Measurements from ENCODE around the gene YBX1. TPM values are rescaled to one million over a fixed set of nuclear protein-coding genes. Genes with fewer than 3 reads are reported as not detected.

The YBX1 gene
- total and polyA plus RNA-seq, 2 donors (not counting 1 experiment from before 2014, with no cell fraction given): 164 to 345 TPM

DNA sequence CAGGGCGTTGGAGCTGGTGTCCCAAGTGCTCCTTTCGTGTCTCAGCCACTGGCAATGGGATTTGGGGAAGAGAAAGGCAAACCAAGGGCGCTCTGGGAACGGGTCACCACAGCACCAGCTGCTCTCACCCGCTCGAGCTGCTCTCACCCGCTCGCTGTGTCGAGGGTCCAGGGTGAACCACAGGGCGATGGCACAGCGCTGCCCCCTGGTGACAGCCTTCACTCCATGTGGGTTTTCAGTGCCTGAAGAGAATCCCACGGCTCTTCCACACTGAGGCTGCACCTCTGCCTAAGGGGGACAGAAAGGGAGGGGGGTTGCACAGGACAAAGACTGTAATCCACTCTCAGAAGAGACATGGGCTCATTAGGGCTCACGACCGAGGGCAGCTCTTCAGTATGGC lies 64.9 kb downstream of the YBX1 start:
- peaks cover 2% of the 10 kb centered on the region for H3K9me3 Mint-ChIP-seq (ENCODE audit: insufficient read depth)
- ATAC-seq (ENCODE audit: low read depth) (peak; percentile 43), DNase-seq (peak; percentile 56)
- H3K4me1 Mint-ChIP-seq: no peaks in the 10 kb centered on the region
- no peaks in the 10 kb centered on the region for H3K79me2 ChIP-seq (ENCODE audit: control insufficient read depth, insufficient read depth, low read length)
- peaks cover 7 to 36% of the 10 kb centered on the region in 2 experiments for H3K36me3 ChIP-seq (replicated peaks in 1 of 2; ENCODE audit: control extremely low read depth in 1 of 2, control insufficient read depth in 1 of 2, extremely low read depth in 1 of 2, insufficient read depth in 2 of 2, low read length in 1 of 2)
- no peaks in the 10 kb centered on the region for H3K27me3 ChIP-seq (replicated peaks in 1 of 4; ENCODE audit: control extremely low read depth in 1 of 4, control insufficient read depth in 3 of 4, insufficient read depth in 4 of 4, low read length in 3 of 4)
- TF ChIP-seq EZH2 (IDR thresholded peaks at IDR 0.05; ENCODE audit: borderline replicate concordance, insufficient read depth, low read depth, low read length, poor library complexity, severe bottlenecking): no peak
- TF ChIP-seq, protein P1, sequence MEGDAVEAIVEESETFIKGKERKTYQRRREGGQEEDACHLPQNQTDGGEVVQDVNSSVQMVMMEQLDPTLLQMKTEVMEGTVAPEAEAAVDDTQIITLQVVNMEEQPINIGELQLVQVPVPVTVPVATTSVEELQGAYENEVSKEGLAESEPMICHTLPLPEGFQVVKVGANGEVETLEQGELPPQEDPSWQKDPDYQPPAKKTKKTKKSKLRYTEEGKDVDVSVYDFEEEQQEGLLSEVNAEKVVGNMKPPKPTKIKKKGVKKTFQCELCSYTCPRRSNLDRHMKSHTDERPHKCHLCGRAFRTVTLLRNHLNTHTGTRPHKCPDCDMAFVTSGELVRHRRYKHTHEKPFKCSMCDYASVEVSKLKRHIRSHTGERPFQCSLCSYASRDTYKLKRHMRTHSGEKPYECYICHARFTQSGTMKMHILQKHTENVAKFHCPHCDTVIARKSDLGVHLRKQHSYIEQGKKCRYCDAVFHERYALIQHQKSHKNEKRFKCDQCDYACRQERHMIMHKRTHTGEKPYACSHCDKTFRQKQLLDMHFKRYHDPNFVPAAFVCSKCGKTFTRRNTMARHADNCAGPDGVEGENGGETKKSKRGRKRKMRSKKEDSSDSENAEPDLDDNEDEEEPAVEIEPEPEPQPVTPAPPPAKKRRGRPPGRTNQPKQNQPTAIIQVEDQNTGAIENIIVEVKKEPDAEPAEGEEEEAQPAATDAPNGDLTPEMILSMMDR (IDR thresholded peaks at IDR 0.05): peak; percentile 64
- 65% methylated on average over 11 of the region's 14 CpGs for WGBS (ENCODE audit: insufficient coverage)
- H4K20me1 ChIP-seq (ENCODE audit: control insufficient read depth, insufficient read depth, low read length, poor library complexity, severe bottlenecking): no peaks in the 10 kb centered on the region
- CTCF ChIA-PET: interaction anchor here (0.6 to 6.6 kb wide), 10 partner anchors 12 to 403 kb away, joined by 3 to 57 read pairs (median 4); no protein-coding TSS in a partner anchor
- peaks cover 0 to 3% (median 0%) of the 10 kb centered on the region in 3 donors for H3K9me3 ChIP-seq (ENCODE audit: control extremely low read depth in 1 of 3, control insufficient read depth in 2 of 3, insufficient read depth in 1 of 3, low read length in 2 of 3)
- H3K27me3 Mint-ChIP-seq: no peaks in the 10 kb centered on the region
- no peak overlapping the region for H2AFZ ChIP-seq (ENCODE audit: insufficient read depth, low read depth, low read length, poor library complexity, severe bottlenecking)
- H3K4me2 ChIP-seq (replicated peaks; ENCODE audit: low read depth, low read length, poor library complexity, severe bottlenecking): no peak overlapping the region
- intact Hi-C loops (cut with micrococcal nuclease): loop anchor here (1.0 kb wide), 1 partner anchor 169 kb away; no protein-coding TSS in a partner anchor
- H3K4me3 ChIP-seq (ENCODE audit: control extremely low read depth in 1 of 5, extremely low read depth in 1 of 5, insufficient read depth in 1 of 5, low read depth in 2 of 5, low read length in 4 of 5): no peak overlapping the region
- H3K9ac ChIP-seq (ENCODE audit: low read length): no peak overlapping the region
- H3K27ac Mint-ChIP-seq: no peak overlapping the region
- POLR2A ChIA-PET: no interaction called here
- no peak overlapping the region for H3K4me3 Mint-ChIP-seq
- no peak overlapping the region for H3K27ac ChIP-seq (ENCODE audit: low read length in 2 of 2)
- no peaks in the 10 kb centered on the region for H3K4me1 ChIP-seq (ENCODE audit: control insufficient read depth in 2 of 2, insufficient read depth in 2 of 2, low read length in 2 of 2)

DNA sequence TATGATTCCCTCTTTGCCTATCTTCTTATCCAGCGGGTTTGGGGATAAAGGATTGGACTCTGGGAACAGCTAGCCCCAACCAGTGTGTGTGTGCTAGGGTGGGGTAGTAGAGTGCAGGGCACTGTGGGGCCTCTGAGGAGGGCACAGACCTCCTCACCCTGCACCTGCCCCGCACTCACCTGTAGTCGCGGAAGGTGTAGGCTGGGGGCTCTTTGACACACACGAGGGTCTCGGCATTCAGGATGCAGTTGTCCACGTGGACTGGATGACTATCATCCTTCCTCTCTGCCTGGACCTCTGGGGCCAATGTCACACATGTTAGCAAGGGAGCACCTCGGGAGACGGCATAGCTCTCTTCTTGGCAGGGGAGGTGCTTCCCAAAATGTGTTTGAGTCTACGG lies 65.8 kb downstream of the YBX1 start:
- Mint-ChIP-seq H3K4me1 (no peaks in the 10 kb centered on the region), H3K9me3 (ENCODE audit: insufficient read depth) (peaks cover 2% of the 10 kb centered on the region), H3K4me3 (no peak overlapping the region), H3K27ac (peak overlapping the region; percentile 18), H3K27me3 (no peaks in the 10 kb centered on the region)
- ATAC-seq (ENCODE audit: low read depth) (no peak), DNase-seq (no peak)
- Histone ChIP-seq H3K27ac (ENCODE audit: low read length in 2 of 2) (no peak overlapping the region), H3K27me3 (replicated peaks in 1 of 4; ENCODE audit: control extremely low read depth in 1 of 4, control insufficient read depth in 3 of 4, insufficient read depth in 4 of 4, low read length in 3 of 4) (no peaks in the 10 kb centered on the region), H4K20me1 (ENCODE audit: control insufficient read depth, insufficient read depth, low read length, poor library complexity, severe bottlenecking) (no peaks in the 10 kb centered on the region), H3K4me2 (replicated peaks; ENCODE audit: low read depth, low read length, poor library complexity, severe bottlenecking) (no peak overlapping the region), H3K79me2 (ENCODE audit: control insufficient read depth, insufficient read depth, low read length) (no peaks in the 10 kb centered on the region), H3K4me3 (ENCODE audit: control extremely low read depth in 1 of 5, extremely low read depth in 1 of 5, insufficient read depth in 1 of 5, low read depth in 2 of 5, low read length in 4 of 5) (no peak overlapping the region), H3K9ac (ENCODE audit: low read length) (no peak overlapping the region), H3K36me3 (replicated peaks in 1 of 2; ENCODE audit: control extremely low read depth in 1 of 2, control insufficient read depth in 1 of 2, extremely low read depth in 1 of 2, insufficient read depth in 2 of 2, low read length in 1 of 2) (peaks cover 14 to 45% of the 10 kb centered on the region in 2 experiments), H3K4me1 (ENCODE audit: control insufficient read depth in 2 of 2, insufficient read depth in 2 of 2, low read length in 2 of 2) (no peaks in the 10 kb centered on the region), H3K9me3 (ENCODE audit: control extremely low read depth in 1 of 3, control insufficient read depth in 2 of 3, insufficient read depth in 1 of 3, low read length in 2 of 3) (peaks cover 0 to 3% (median 0%) of the 10 kb centered on the region in 3 donors), H2AFZ (ENCODE audit: insufficient read depth, low read depth, low read length, poor library complexity, severe bottlenecking) (no peak overlapping the region)
- POLR2A ChIA-PET: no interaction called here
- intact Hi-C loops (cut with micrococcal nuclease): no loop called here
- CTCF ChIA-PET: interaction anchor here (1.2 to 6.6 kb wide), 3 partner anchors 168 to 404 kb away, joined by 3 to 57 read pairs (median 19); no protein-coding TSS in a partner anchor
- TF ChIP-seq, protein P1 (IDR thresholded peaks at IDR 0.05): no peak
- TF ChIP-seq EZH2 (IDR thresholded peaks at IDR 0.05; ENCODE audit: borderline replicate concordance, insufficient read depth, low read depth, low read length, poor library complexity, severe bottlenecking): no peak
- 96% methylated on average over 9 of the region's 10 CpGs for WGBS (ENCODE audit: insufficient coverage)

Data from B cell (primary cell).